ENCODE data around the gene CD81. TPM values are rescaled to one million over a fixed set of nuclear protein-coding genes. Genes with fewer than 3 reads are reported as not detected.

CD81 gene
- total and polyA plus RNA-seq, 10 of the 15 experiments (the other 5 are each of a cell fraction or from before 2014, with no cell fraction given), result 2.0 to 145 (median 57.2) TPM

GRCh38 chr11:2389377-2390026 lies 12.4 kb downstream of the CD81 start:
- intact Hi-C loops (cut with micrococcal nuclease; ENCODE audit: unreplicated experiment) (no loop called here), in situ Hi-C loops (cut with MboI) (loop anchor here (25.0 kb wide), 1 partner anchor 1577 kb away; the partner anchor contains the start of genes PIDD1, PNPLA2 and RPLP2)
- no peaks in the 10 kb centered on the region for H3K9me3 ChIP-seq (replicated peaks; ENCODE audit: control insufficient read depth, insufficient read depth, low read length)
- FAIRE-seq (no peak), DNase-seq (ENCODE audit: low read depth, low spot score) (no peak), ATAC-seq (no peak)
- no peak overlapping the region; the same call in 1 of the 2 replicates for H3K4me3 ChIP-seq
- peak overlapping the region; percentile 60 for H3K27ac ChIP-seq (ENCODE audit: control insufficient read depth, insufficient read depth)
- peaks cover 77% of the 10 kb centered on the region for H3K4me1 ChIP-seq (ENCODE audit: control insufficient read depth, insufficient read depth, low read length)
- H3K4me2 ChIP-seq (ENCODE audit: control insufficient read depth, insufficient read depth), result peak overlapping the region; percentile 98; the same call in 1 of the 2 replicates
- 27% methylated on average over 10 of the region's 14 CpGs for WGBS (ENCODE audit: insufficient coverage, insufficient replicate concordance, low lambda C conversion rate, missing lambda C conversion rate)
- no TSS peak for BruUV-seq (replicated peaks)
- H3K27me3 ChIP-seq (replicated peaks in 1 of 2; ENCODE audit: control insufficient read depth in 2 of 2, insufficient read depth in 2 of 2, low read length in 1 of 2), result no peaks in the 10 kb centered on the region
- ChIA-PET CTCF (no interaction called here), POLR2A (no interaction called here), RAD21 (ENCODE audit: unreplicated experiment) (no interaction called here), SMC1A (ENCODE audit: uncharacterized antibody, unreplicated experiment) (no interaction called here)
- H3K36me3 ChIP-seq (ENCODE audit: control insufficient read depth in 2 of 2, insufficient read depth in 2 of 2, low read length in 1 of 2), result peaks cover 0 to 35% of the 10 kb centered on the region in 2 experiments; a peak in 3 of 4 replicates
- H2AFZ ChIP-seq (ENCODE audit: control insufficient read depth, low read depth, low read length), result no peak overlapping the region
- peaks cover 5% of the 10 kb centered on the region; the same call in 1 of the 2 replicates for H4K20me1 ChIP-seq (ENCODE audit: control insufficient read depth, insufficient read depth)
- H3K9ac ChIP-seq (ENCODE audit: control insufficient read depth, insufficient read depth, low read length), result no peak overlapping the region
- H3K79me2 ChIP-seq (ENCODE audit: control insufficient read depth, insufficient read depth, low read length), result peaks cover 60% of the 10 kb centered on the region
- TF ChIP-seq NFIC (IDR thresholded peaks at IDR 0.05; ENCODE audit: low read depth, low read length) (no peak), MYB (IDR thresholded peaks at IDR 0.05; ENCODE audit: borderline replicate concordance, low read depth, low read length) (no peak), ZNF24 (IDR thresholded peaks at IDR 0.05) (no peak), POLR2A (IDR thresholded peaks at IDR 0.05; ENCODE audit: low read depth, low read length) (no peak; the same call in 1 of the 2 replicates), FOXK2 (IDR thresholded peaks at IDR 0.05) (no peak), RCOR1 (conservative IDR thresholded peaks at IDR 0.05; ENCODE audit: low read depth, low read length) (no peak), ATF7 (IDR thresholded peaks at IDR 0.05; ENCODE audit: low read depth) (no peak), USF1 (IDR thresholded peaks at IDR 0.05; ENCODE audit: borderline replicate concordance, extremely low read length, insufficient read depth, low read depth, low read length) (peak; percentile 31), ZSCAN29 (IDR thresholded peaks at IDR 0.05) (no peak), PKNOX1 (IDR thresholded peaks at IDR 0.05) (peak; percentile 19; the same call in 1 of the 2 replicates), EED (IDR thresholded peaks at IDR 0.05; ENCODE audit: low read depth) (no peak), SKIL (IDR thresholded peaks at IDR 0.05; ENCODE audit: low read depth, poor library complexity, severe bottlenecking) (no peak), RBBP5 (conservative IDR thresholded peaks at IDR 0.05) (no peak), BHLHE40 (IDR thresholded peaks at IDR 0.05; ENCODE audit: borderline replicate concordance in 1 of 2, low read depth in 2 of 2, low read length in 1 of 2) (peak; percentile 58 to 82; a peak in 3 of 4 replicates), NR2F1 (conservative IDR thresholded peaks at IDR 0.05) (no peak), ELK1 (IDR thresholded peaks at IDR 0.05; ENCODE audit: low read depth, low read length) (no peak), TARDBP (IDR thresholded peaks at IDR 0.05; ENCODE audit: borderline replicate concordance) (no peak)

Data from GM12878 (cell line).